ENCODE results near the gene PITPNM3. TPM values are rescaled to one million over a fixed set of nuclear protein-coding genes. Genes with fewer than 3 reads are reported as not detected.

Gene PITPNM3
- total RNA-seq, 1 donor, result 1.8 TPM

DNA sequence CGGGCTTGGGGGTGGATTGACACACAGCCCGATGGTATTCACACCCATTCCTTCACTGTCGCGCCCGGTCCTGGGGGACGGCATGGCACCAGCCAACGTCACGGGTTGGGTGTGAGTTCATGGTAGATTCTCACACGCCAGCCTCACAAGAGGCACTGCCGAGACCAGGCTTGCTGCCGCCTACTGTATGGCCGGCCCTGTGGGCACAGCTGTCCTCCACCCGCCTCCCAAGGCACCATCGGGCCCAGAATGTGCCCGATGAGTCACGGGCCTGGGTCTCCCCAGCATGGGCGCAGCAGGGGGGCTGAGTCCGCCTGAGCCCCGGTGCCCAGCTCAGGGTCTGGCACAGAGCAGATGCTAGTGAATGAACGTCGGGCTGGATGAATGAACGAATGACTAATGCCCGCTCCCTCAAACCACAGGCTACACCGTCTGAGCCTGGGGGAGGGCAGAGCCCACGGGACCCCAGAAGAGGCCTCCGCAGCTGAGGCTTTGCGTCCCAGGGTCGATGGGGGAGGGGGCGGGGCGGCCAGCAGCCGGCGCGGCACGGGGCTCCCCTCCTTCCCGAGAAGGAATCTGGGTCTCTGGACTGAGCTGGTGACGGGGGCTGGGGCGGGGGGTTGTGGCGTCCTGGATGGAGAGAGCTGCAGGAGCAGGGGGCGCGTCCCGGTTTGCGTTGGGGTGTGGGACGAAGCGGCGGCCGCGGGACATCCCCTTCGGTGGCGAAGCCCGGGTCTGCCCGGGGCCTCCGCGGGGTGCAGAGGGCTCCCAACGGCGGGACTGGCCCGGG lies 829 bp downstream of the PITPNM3 start:
- Histone ChIP-seq H3K4me2 (ENCODE audit: insufficient read depth, low read length) (peak overlapping the region; percentile 81), H3K79me2 (ENCODE audit: insufficient read depth, low read length) (no peaks in the 10 kb centered on the region), H3K9me3 (ENCODE audit: low read depth, low read length) (no peaks in the 10 kb centered on the region), H3K4me3 (ENCODE audit: insufficient read depth, low read length) (peak overlapping the region; percentile 73), H4K20me1 (ENCODE audit: insufficient read depth, low read length) (peaks cover 13% of the 10 kb centered on the region), H3K27me3 (ENCODE audit: insufficient read depth, low read length) (peaks cover 10% of the 10 kb centered on the region), H2AFZ (ENCODE audit: low read length) (peak overlapping the region; percentile 80), H3K27ac (ENCODE audit: low read depth, low read length) (no peak overlapping the region), H3K4me1 (ENCODE audit: insufficient read depth, low read length) (peaks cover 13% of the 10 kb centered on the region), H3K36me3 (ENCODE audit: insufficient read depth, low read length) (no peaks in the 10 kb centered on the region)
- TF ChIP-seq CTCF (IDR thresholded peaks at IDR 0.05; ENCODE audit: extremely low read depth, low read depth, low read length), result no peak
- DNase-seq (ENCODE audit: insufficient read length, low spot score, missing footprints), result peak; percentile 96

DNA sequence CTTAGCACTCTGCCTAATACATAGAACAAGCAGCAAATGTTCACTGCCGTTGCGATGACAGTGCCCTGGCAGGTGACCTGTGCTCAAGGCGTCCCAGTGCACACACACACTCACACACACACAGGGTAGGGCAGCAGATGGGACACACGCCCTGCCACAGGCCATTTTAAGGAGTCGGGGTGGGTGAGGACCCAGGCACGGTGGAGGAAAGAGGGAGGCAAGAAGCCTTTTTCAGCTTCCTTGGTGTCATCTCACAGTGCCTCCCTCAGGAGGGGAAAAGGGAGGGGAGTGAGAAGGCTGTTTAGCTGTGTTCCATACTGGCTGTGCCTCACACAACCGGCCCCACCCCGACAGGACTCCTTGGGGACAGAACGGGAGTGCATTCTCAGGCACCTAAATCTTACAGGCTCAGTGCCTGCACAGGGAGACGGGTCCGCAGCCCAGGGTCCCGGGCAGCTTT lies 1.5 kb downstream of the PITPNM3 start:
- Histone ChIP-seq H3K27ac (ENCODE audit: low read depth, low read length) (no peak overlapping the region), H2AFZ (ENCODE audit: low read length) (peak overlapping the region; percentile 80), H3K79me2 (ENCODE audit: insufficient read depth, low read length) (no peaks in the 10 kb centered on the region), H3K4me3 (ENCODE audit: insufficient read depth, low read length) (peak overlapping the region; percentile 73), H3K36me3 (ENCODE audit: insufficient read depth, low read length) (no peaks in the 10 kb centered on the region), H4K20me1 (ENCODE audit: insufficient read depth, low read length) (peaks cover 13% of the 10 kb centered on the region), H3K4me2 (ENCODE audit: insufficient read depth, low read length) (peak overlapping the region; percentile 81), H3K4me1 (ENCODE audit: insufficient read depth, low read length) (peaks cover 13% of the 10 kb centered on the region), H3K9me3 (ENCODE audit: low read depth, low read length) (no peaks in the 10 kb centered on the region), H3K27me3 (ENCODE audit: insufficient read depth, low read length) (peaks cover 10% of the 10 kb centered on the region)
- no peak for TF ChIP-seq CTCF (IDR thresholded peaks at IDR 0.05; ENCODE audit: extremely low read depth, low read depth, low read length)
- peak; percentile 85 for DNase-seq (ENCODE audit: insufficient read length, low spot score, missing footprints)

DNA sequence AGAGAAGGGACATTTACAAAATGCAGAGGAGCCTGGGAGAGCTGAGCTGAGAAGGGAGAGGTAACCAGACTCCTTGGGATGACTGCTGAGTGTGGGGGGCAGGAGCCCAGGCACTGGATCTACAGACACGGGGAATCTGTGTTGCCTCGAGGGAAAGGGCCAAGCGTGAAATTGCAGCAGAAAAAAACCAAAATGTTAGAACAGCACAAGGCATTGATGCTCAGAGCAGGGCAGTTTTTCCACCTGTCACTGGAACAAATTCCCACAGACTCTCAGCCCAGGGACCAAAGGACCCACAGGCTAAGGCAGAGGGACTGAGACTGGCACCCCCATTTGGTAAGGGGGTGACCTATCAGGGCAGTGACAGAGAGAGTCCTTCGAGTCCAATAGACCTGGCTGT lies 2.0 kb downstream of the PITPNM3 start:
- peaks cover 13% of the 10 kb centered on the region for H3K4me1 ChIP-seq (ENCODE audit: insufficient read depth, low read length)
- no peaks in the 10 kb centered on the region for H3K79me2 ChIP-seq (ENCODE audit: insufficient read depth, low read length)
- no peaks in the 10 kb centered on the region for H3K36me3 ChIP-seq (ENCODE audit: insufficient read depth, low read length)
- H3K27me3 ChIP-seq (ENCODE audit: insufficient read depth, low read length), result peaks cover 10% of the 10 kb centered on the region
- DNase-seq (ENCODE audit: insufficient read length, low spot score, missing footprints), result no peak
- H2AFZ ChIP-seq (ENCODE audit: low read length), result no peak overlapping the region
- no peak overlapping the region for H3K4me3 ChIP-seq (ENCODE audit: insufficient read depth, low read length)
- no peaks in the 10 kb centered on the region for H3K9me3 ChIP-seq (ENCODE audit: low read depth, low read length)
- peaks cover 15% of the 10 kb centered on the region for H4K20me1 ChIP-seq (ENCODE audit: insufficient read depth, low read length)
- H3K4me2 ChIP-seq (ENCODE audit: insufficient read depth, low read length), result peak overlapping the region; percentile 81
- TF ChIP-seq CTCF (IDR thresholded peaks at IDR 0.05; ENCODE audit: extremely low read depth, low read depth, low read length), result no peak
- no peak overlapping the region for H3K27ac ChIP-seq (ENCODE audit: low read depth, low read length)

GRCh38 chr17:6551869-6552531 lies 4.4 kb downstream of the PITPNM3 start:
- no peaks in the 10 kb centered on the region for H3K9me3 ChIP-seq (ENCODE audit: low read depth, low read length)
- peaks cover 10% of the 10 kb centered on the region for H3K27me3 ChIP-seq (ENCODE audit: insufficient read depth, low read length)
- H3K27ac ChIP-seq (ENCODE audit: low read depth, low read length), result no peak overlapping the region
- H3K79me2 ChIP-seq (ENCODE audit: insufficient read depth, low read length), result no peaks in the 10 kb centered on the region
- peaks cover 21% of the 10 kb centered on the region for H3K4me1 ChIP-seq (ENCODE audit: insufficient read depth, low read length)
- H2AFZ ChIP-seq (ENCODE audit: low read length), result no peak overlapping the region
- no peak overlapping the region for H3K4me2 ChIP-seq (ENCODE audit: insufficient read depth, low read length)
- H4K20me1 ChIP-seq (ENCODE audit: insufficient read depth, low read length), result peaks cover 24% of the 10 kb centered on the region
- DNase-seq (ENCODE audit: insufficient read length, low spot score, missing footprints), result no peak
- H3K36me3 ChIP-seq (ENCODE audit: insufficient read depth, low read length), result no peaks in the 10 kb centered on the region
- no peak overlapping the region for H3K4me3 ChIP-seq (ENCODE audit: insufficient read depth, low read length)
- no peak for TF ChIP-seq CTCF (IDR thresholded peaks at IDR 0.05; ENCODE audit: extremely low read depth, low read depth, low read length)
